BJ (cell line): ENCODE results near the gene BCL7B. TPM values are rescaled to one million over a fixed set of nuclear protein-coding genes. Genes with fewer than 3 reads are reported as not detected.

Experiments
- CTCF ChIA-PET: fragments of 350-600 bp; formaldehyde crosslinking; extraction: SDS; loops from one replicate; lab custom pipeline; 2021; ENCODE audit warnings: antibody characterized with exemption, inconsistent platforms; lab: Yijun Ruan, JAX
- POLR2A ChIA-PET: fragments of 300-600 bp; sonication (Branson Sonifier 250); formaldehyde crosslinking; extraction: SDS; loops from one replicate; lab custom pipeline; 2021; ENCODE audit warnings: antibody characterized with exemption; lab: Charles Lee
- DNase-seq: peaks from one replicate; pipeline ENCODE4 v3.0.0-alpha.2; 2011; ENCODE audit warnings: low read depth
- H3K27me3 ChIP-seq: 2 replicates; pipeline ENCODE4 v1.6.0; 2011; ENCODE audit warnings: low read length; ENCODE audit not compliant: control insufficient read depth, insufficient read depth
- H3K36me3 ChIP-seq: 2 replicates; pipeline ENCODE4 v1.5.1; 2011; ENCODE audit warnings: low read length; ENCODE audit not compliant: control insufficient read depth, insufficient read depth
- H3K4me3 ChIP-seq: 2 replicates; pipeline ENCODE4 v1.5.1; 2011; ENCODE audit warnings: low read depth, mild to moderate bottlenecking, control low read depth, low read length
- CTCF ChIP-seq: IDR thresholded peaks from 2 replicates; pipeline ENCODE4 v1.5.1; 2011; ENCODE audit warnings: low read depth, mild to moderate bottlenecking, control low read depth, inconsistent platforms, low read length, moderate library complexity; ENCODE audit not compliant: insufficient read depth
- polyA plus RNA-seq: library from polyadenylated mRNA; depleted of rRNA; stranded (reverse); fragments of >200 nt; gene quantifications from 2 replicates; pipeline ENCODE4 v1.2.3, GENCODE V29; 2011

Gene BCL7B
- polyA plus RNA-seq, 1 experiment, result 89.6 TPM

- Histone ChIP-seq H3K36me3 (no peaks in the 10 kb centered on the region), H3K27me3 (peaks cover 6% of the 10 kb centered on the region; the same call in 1 of the 2 replicates), H3K4me3 (no peak overlapping the region)
- ChIA-PET CTCF (interaction anchor here (1.7 to 12.8 kb wide), 2 partner anchors 8 to 125 kb away, joined by 12 to 159 read pairs; no protein-coding TSS in a partner anchor), POLR2A (interaction anchor here (0.6 kb wide), 1 partner anchor 9 kb away, joined by 7 read pairs; no protein-coding TSS in a partner anchor)
- DNase-seq, result no peak
- TF ChIP-seq CTCF, result no peak
Measured at GRCh38 chr7:73599151-73599882, 41.8 kb upstream of the BCL7B start.

GRCh38 chr7:73597978-73598782 lies 40.7 kb upstream of the BCL7B start:
- Histone ChIP-seq H3K27me3 (peaks cover 6% of the 10 kb centered on the region; the same call in 1 of the 2 replicates), H3K36me3 (no peaks in the 10 kb centered on the region), H3K4me3 (no peak overlapping the region)
- ChIA-PET CTCF (interaction anchor here (1.5 to 1.7 kb wide), 2 partner anchors 9 to 127 kb away, joined by 6 to 12 read pairs; no protein-coding TSS in a partner anchor), POLR2A (no interaction called here)
- DNase-seq, result no peak
- TF ChIP-seq CTCF, result no peak

GRCh38 chr7:73596191-73597065 lies 38.9 kb upstream of the BCL7B start:
- CTCF ChIA-PET, result interaction anchor here (1.3 to 2.6 kb wide), 3 partner anchors 9 to 72 kb away, joined by 4 to 11 read pairs (median 4); partner anchors contain the start of gene VPS37D
- POLR2A ChIA-PET, result no interaction called here

GRCh38 chr7:73595358-73595757 lies 37.9 kb upstream of the BCL7B start:
- CTCF ChIA-PET, result interaction anchor here (0.6 to 2.6 kb wide), 5 partner anchors 10 to 212 kb away, joined by 3 to 11 read pairs (median 4); partner anchors contain the start of gene VPS37D
- POLR2A ChIA-PET, result no interaction called here

More at GRCh38 chr7:73596191-73597065, 38.9 kb upstream of the BCL7B start:
- Histone ChIP-seq H3K36me3 (no peaks in the 10 kb centered on the region), H3K27me3 (peaks cover 3% of the 10 kb centered on the region; the same call in 1 of the 2 replicates), H3K4me3 (no peak overlapping the region)
- no peak for TF ChIP-seq CTCF
- no peak for DNase-seq

More at GRCh38 chr7:73595358-73595757, 37.9 kb upstream of the BCL7B start:
- no peak overlapping the region for H3K4me3 ChIP-seq
- H3K27me3 ChIP-seq, result peaks cover 3% of the 10 kb centered on the region; the same call in 1 of the 2 replicates
- TF ChIP-seq CTCF, result no peak
- no peak for DNase-seq
- no peaks in the 10 kb centered on the region for H3K36me3 ChIP-seq
